GM12892 (cell line): ENCODE results near the gene TEX14.

Source experiments
- POLR2A ChIP-seq: IDR thresholded peaks from 2 replicates; pipeline ENCODE4 v1.6.1; 2011; ENCODE audit warnings: low read depth, low read length, control low read depth
- POLR2AphosphoS5 ChIP-seq: IDR thresholded peaks from 2 replicates; pipeline ENCODE4 v1.6.1; 2011; ENCODE audit warnings: low read depth, low read length, control low read depth
- TAF1 ChIP-seq: IDR thresholded peaks from 2 replicates; pipeline ENCODE4 v1.6.1; 2011; ENCODE audit warnings: low read depth, mild to moderate bottlenecking, control low read depth, low read length, borderline replicate concordance

DNA sequence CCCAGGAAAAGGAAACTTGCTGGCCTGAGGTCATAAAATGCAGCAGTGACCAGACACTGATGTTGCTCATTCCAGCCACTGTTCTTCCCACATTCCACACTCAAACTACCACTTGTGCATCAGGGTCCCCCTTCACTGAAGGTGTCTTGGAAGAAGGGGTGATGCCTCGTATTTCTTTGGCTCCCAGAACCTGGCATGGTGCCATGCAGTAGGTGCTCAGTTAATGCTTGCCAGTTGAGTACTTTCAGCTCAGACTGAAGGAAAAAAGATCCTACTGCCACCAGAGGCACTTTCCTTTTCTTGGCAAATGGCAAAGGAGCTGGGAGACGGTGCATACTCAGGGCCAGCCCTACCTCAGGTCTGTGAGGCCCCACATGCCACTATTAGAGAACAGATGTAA lies 73.5 kb downstream of the TEX14 start:
- no peak for TF ChIP-seq POLR2A
- TF ChIP-seq POLR2AphosphoS5 = no peak
- no peak for TF ChIP-seq TAF1
